ENCODE results near the gene UTF1.

DNA sequence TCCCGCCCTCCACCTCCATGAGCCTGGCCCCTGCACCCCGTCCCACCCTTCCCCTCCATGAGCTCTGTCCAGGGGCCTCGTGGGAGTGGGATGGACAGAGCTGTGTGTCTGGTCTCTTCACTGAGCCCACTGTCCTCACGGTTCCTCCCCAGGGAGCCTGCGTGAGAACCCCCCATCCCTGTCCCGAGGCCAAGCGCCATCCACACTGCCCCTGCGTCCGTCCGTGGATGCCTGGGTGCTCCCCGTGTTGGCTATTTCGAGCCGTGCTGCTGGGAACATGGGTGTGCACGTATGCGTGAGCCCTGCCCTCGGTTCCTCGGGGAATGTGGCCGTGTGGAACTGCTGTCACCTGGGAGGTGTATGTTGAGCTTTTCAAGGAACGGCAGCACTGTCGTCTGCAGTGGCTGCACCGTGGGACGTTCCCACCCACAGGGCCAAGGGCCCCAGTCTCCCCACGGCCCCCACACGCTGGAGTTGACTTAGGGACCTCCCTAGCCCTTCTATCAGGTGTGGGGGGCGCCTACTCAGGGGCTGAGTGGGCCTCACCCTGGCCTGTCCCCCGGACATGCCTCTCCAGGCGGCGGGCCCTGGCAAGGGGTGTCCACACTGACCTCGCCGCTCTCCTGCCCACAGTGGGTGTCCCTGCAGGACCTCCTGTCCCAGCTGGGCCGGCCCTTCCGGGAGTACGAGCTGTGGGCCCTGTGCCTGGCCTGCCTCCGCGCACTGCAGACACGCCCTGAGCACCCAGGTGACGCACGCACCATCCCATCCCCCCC is 41.9 kb upstream of the UTF1 start:
- TF ChIP-seq EP300 (conservative IDR thresholded peaks at IDR 0.05; ENCODE audit: poor library complexity, severe bottlenecking) (no peak), POLR2AphosphoS5 (IDR thresholded peaks at IDR 0.05) (no peak), SMC3 (conservative IDR thresholded peaks at IDR 0.05; ENCODE audit: poor library complexity) (no peak), EZH2 (IDR thresholded peaks at IDR 0.05; ENCODE audit: borderline replicate concordance, insufficient read depth, low read length, poor library complexity, severe bottlenecking) (no peak), RAD21 (conservative IDR thresholded peaks at IDR 0.05) (no peak), MXI1 (conservative IDR thresholded peaks at IDR 0.05; ENCODE audit: poor library complexity, severe bottlenecking) (no peak), TAF1 (IDR thresholded peaks at IDR 0.05; ENCODE audit: low read depth) (no peak)
- TF ChIP-seq, protein P1, sequence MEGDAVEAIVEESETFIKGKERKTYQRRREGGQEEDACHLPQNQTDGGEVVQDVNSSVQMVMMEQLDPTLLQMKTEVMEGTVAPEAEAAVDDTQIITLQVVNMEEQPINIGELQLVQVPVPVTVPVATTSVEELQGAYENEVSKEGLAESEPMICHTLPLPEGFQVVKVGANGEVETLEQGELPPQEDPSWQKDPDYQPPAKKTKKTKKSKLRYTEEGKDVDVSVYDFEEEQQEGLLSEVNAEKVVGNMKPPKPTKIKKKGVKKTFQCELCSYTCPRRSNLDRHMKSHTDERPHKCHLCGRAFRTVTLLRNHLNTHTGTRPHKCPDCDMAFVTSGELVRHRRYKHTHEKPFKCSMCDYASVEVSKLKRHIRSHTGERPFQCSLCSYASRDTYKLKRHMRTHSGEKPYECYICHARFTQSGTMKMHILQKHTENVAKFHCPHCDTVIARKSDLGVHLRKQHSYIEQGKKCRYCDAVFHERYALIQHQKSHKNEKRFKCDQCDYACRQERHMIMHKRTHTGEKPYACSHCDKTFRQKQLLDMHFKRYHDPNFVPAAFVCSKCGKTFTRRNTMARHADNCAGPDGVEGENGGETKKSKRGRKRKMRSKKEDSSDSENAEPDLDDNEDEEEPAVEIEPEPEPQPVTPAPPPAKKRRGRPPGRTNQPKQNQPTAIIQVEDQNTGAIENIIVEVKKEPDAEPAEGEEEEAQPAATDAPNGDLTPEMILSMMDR (IDR thresholded peaks at IDR 0.05; ENCODE audit: poor library complexity, severe bottlenecking) = no peak
